GM21526 (cell line): ENCODE results near the gene MEI1.
"Not testable (repeated sequence)": the region's sequence is repeated elsewhere in the genome, so short reads cannot be mapped to it uniquely, and the experiment has no call there.

Experiments
- ATAC-seq: cut with Tn5 transposase; IDR thresholded peaks from one replicate; pipeline ENCODE4 v1.9.1; 2021; ENCODE audit warnings: moderate library complexity; ENCODE audit not compliant: unreplicated experiment, low FRiP score

MEI1 gene

DNA sequence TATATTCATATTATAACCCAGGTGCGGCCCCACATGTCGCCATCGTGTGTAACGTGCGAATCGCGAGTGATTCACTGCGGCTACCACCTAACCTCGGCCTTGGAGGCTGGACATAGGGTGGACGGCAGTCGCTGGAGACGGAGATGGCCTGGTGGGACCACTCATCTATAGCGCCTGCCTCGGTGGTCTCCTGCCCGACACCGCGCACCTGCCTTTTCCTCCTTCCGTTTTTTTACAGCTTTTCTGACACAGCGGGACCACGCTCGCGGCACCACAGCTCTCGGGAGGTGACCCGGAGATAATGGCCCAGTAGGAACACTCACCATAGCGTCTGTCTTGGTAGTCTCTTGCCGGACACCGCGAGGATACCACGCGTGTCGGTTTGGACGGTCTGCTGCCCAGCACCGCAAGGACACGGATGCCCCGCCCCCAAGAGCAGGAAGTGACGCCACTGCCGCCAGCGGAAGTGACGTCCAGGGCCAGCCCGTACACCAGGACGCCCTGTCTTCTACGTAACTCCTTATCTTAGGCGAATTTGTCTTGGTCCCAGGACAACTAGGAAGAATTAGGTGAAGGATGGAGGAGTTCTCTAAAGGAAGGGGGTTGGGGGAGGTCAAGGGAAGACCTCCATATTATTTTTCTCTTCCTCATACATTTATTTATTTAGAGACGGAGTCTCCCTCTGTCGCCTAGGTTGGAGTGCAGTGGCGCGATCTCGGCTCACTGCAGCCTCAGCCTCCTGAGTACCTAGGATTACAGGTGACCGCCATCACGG, 17.1 kb upstream of the MEI1 start:
- no peak for ATAC-seq

DNA sequence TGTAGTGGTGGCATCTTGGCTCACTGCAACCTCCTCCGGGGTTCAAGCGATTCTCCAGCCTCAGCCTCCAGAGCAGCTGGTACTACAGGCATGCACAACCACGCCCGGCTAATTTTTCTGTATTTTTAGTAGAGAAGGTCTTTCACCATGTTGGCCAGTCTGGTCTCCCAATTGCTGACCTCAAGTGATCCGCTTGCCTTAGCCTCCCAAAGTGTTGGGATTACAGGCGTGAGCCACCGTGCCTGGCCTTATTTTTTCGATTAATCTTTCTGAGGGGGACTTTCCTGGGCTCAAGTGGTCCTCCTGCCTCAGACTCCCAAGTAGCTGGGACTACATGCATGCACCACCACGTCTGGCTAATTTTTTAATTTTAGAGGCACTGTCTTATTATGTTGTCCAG, 16.3 kb upstream of the MEI1 start:
- no peak for ATAC-seq

DNA sequence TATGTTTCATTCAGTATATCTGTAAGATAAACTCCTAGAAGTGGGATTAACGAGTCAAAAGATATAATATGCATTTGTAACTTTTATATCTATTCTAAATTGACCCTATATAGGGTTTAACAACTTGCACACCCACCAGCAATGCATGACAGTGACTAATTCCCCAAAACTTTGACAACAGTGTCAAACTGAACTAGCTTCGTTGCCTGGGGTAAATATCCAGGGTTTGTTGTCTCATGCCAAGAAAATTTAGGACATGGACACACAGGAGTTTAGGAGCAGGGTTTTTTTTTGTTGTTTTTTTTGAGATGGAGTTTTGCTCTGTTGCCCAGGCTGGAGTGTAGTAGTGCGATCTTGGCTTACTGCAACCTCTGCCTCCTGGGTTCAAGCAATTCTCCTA, 15.7 kb upstream of the MEI1 start:
- no peak for ATAC-seq

DNA sequence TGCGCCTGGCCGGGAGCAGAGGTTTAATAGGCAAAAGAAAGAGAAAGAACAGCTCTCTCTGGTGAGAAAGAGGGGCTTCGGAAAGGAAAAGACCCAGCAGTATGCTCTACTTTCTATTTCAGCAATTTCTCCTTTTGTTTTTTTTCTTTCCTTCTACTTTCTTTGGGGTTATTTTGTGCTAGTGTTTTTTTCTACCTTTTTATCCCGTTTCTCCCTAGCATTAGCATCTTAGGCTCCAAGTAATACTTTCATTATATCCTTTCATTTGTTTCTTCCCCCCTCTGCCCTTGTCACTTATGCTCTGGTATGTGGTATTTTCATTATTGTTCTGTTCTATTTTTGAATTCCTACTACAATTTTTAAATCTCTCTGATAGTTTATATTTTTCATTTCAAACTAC, 15.1 kb upstream of the MEI1 start:
- ATAC-seq = no peak

DNA sequence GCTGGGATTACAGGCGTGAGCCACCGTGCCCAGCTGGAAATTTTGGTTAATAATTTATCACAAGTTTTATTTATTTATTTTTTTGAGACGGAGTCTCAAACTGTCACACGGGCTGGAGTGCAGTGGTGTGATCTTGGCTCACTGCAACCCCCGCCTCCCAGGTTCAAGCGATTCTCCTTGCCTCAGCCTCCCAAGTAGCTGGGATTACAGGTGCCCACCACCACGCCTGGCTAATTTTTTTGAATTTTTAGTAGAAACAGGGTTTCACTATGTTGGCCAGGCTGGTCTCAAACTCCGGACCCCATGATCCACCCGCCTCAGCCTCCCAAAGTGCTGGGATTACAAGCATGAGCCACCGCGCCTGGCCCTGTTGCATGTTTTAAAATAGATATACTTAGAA, 12.4 kb upstream of the MEI1 start:
- not testable (repeated sequence) for ATAC-seq

DNA sequence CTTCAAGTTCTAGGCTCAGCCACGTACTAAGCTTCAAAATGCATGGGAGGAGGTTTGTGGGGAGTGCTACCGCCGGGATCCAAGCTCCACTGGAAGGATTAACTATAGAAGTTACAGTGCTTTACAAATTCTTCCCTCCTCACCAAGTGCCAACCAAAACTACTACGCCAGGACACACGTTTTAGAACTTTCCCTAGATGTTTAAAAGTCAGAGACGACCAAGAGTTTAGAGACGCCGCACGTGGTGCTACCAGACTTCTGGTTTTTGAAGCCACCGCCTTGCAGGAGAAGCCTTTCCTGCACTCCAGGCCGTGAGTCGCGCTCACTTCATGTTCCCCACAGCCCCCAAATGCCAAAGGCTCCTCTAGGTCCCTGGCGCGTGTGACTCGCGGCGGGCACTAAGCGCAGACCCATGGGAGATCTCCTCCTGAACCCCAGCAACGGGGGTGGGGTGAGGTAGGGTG, 11.4 kb upstream of the MEI1 start:
- ATAC-seq = no peak

DNA sequence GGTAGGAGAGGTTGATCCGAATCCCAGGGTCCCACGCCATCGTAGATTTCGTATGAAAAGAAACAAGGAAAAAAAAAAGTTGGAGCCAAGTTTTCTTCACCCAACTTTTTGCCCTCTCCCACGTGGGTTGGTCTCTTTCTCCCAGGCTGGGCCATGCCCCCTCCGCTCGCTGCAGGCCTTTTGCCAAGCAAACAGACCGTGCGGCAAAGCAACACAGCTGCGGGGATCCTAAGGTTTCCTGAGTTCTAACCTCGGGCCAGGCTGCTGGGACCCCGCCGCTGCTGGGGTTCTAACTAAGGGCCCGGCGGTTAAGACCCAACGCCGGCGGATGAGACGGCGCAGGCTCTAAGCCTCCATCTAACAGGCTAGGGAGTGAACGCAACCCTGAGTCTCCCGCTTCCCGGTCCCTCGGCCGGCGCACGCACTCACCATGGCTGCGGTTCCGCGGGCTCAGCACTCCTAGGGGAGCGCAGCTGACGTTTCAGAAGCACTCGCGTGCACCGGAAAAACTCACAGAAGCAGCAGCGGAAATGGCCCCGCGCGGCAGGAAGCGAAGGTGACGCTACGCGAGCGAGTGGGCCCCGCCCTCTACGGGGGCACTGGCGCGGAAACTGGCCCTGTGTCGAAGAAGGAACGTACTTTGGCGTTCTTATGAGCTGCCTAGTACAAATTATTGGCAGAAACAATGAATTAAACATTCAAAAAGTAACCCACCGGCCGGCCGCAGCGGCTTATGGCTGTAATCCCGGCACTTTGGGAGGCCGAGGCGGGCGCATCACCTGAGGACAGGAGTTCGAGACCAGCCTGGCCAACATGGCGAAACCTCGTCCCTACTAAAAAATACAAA, 10.7 kb upstream of the MEI1 start, which contains the start of gene SNU13:
Gene SNU13, minus strand, starts transcription at position 503 of the 847 bp plus-strand sequence. Its CDS starts 71 bp downstream, at position 432.
- peak; percentile 70 for ATAC-seq

DNA sequence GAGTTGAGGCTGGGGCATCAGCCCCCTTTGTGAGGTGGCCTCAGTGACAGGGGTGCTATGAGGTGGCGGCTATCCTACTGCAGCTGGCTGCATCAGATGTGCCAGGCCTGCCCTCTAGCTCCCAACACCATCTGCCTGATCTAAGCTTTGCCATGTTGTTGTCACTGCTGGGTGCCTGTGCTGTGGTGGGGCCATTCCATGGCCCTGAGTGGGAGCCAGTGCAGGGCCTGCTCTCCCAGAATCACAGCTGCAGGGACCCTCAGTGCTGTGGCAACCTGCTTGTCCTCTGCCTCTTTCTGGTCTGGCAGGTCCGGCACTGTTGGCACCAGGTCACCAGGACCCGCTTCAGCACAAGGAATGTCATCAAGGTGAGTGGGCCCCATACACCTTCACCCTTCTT, 8.8 kb upstream of the MEI1 start:
- no peak for ATAC-seq

DNA sequence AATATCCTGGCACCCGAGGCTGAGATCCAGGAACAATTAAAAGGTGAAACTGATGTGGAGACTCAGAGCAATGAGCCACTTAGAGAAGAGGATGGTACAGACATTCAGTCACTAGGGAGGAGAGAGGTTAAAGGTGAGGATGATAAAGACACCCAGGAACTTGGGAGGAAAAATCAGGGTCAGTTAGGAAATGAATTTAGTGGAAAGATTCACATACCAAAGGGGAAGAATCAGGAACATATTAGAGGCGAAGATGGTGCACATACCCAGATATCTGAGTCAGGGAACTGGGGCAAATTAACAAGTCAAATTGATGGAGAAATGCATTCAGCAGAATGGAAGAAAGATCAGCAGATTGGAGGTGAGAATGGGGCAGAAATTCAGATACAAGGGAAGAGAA, 4.1 kb upstream of the MEI1 start:
- no peak for ATAC-seq

DNA sequence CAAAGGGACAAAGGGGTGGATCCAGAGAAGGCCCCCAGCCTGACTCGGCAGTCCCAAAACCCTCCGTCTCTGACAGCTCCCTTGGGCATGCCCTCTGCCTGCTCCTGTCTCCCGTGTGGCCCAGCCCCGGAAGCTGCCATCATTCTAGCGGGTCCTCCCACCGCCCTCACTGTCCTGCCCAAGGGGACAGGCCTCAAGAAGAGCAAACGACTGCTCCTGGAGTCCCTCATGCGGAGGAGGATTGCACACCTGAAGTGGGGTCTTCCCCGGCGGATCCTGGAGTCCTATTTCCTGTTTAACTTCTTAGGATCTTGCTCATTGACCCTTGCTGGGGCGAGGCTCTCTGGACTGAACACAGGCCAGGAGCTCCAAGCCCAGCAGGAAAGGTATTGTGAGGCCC, 2.6 kb upstream of the MEI1 start:
- no peak for ATAC-seq

DNA sequence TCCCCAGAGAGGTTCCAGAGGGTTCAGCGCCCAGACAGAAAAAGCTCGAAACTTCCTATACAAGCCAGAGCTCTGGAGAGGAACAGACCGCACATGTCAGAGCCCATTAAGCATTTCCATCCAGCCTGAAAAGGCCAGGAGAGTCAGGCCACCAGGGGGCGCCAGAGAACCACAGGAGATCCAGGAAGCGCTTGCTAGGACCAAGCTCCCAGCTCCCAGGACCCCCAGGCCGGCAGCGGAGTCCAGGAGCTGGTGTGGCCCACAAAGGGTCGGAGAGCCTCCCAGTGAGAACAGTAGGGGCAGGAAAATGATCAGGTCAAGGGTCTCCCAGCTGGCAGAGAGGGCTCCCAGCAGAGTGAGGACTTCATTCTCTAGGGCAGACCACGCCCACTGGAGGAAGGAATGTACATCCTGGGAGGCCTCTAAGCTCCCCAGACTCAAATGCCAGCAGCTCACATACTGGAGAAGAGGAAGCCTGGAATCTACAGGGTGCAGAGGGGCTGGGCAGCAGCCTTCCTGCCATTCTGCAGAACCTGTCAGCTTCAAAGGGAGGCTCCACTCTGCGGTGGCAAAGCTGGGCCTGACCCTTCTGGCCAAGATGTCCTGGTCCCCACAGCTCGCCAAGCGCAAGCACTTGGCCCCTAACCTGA, 2.1 kb upstream of the MEI1 start:
- ATAC-seq = no peak

DNA sequence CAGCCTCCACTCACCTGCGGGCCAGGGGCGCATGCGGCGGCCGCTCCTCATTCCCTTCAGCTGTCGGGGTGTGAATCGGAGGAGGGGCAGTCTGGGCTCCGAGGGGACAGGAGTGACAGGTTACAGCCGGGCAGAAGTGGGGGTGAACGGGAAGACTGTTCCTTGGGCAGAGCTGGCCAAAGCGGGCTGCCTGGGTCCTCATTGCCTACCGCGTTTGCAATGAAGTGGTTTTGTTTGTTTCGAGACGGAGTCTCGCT, 733 bp downstream of the MEI1 start:
- no peak for ATAC-seq

DNA sequence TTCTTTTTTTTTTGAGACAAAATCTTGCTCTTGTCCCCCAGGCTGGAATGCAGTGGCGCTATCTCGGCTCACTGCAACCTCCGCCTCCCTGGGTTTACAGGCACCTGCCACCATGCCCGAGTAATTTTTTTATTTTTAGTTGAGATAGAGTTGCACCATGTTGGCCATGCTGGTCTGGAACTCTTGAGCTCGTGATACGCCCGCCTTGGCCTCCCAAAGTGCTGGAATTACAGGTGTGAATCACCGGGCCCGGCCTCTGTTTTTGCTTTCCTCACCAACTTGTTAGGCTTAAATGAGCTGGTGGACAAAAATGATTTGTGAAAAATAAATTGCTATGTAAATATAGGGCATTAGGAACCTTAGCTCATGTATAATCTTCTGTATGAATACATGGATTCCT, 3.5 kb downstream of the MEI1 start:
- no peak for ATAC-seq

DNA sequence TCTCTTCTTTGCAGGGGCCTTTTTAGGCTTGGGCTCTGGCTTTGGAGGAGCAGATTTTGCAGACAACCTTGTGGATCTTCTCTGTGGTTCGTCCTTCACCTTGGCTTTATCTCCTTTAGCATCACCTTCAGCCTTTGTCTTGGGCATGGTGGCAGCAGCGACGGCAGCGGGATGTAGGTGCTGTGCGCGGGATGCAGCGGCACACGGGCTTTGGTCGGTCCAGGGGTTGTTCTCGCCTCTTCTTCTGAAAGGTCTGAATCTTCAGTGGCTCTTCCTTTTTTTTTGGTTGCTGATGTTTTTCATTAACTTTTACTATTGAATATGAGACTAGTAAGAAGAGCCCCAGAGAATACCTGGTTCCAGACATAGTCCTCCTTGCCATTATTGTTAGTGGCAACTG, 10.0 kb downstream of the MEI1 start:
- ATAC-seq = no peak

DNA sequence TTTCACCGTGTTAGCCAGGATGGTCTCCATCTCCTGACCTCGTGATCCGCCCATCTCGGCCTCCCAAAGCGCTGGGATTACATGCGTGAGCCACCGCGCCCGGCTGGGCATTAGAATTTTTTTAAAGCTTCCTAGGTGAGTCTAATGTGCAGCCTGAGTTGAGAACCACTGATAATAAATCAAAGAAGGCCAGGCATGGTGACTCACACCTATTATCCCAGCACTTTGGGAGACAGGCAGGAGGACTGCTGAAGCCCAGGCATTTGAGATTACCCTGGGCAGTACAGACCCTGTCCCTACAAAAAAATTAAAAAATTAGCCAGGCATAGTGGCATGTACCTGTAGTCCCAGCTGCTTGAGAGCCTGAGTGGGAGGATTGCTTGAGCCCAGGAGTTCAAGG, 13.7 kb downstream of the MEI1 start:
- ATAC-seq = no peak

DNA sequence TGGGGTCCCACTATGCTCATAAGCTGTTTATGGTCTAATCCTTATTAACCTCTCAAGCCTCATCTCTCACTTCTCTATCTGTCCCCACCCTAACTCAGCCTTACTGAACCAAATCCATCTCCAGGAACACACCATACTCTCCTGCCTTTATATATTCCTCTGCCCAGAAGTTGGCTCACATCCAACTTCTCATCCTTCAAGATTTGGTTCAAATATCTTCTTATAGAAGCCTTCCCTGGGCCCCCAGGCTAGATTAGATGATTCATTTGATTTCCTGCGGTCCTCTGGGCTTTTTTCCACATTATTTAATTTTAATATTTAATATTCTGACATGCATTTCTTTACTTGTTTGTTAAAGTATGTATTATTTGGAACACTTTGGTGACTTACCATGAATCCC, 23.2 kb downstream of the MEI1 start:
- ATAC-seq = no peak

DNA sequence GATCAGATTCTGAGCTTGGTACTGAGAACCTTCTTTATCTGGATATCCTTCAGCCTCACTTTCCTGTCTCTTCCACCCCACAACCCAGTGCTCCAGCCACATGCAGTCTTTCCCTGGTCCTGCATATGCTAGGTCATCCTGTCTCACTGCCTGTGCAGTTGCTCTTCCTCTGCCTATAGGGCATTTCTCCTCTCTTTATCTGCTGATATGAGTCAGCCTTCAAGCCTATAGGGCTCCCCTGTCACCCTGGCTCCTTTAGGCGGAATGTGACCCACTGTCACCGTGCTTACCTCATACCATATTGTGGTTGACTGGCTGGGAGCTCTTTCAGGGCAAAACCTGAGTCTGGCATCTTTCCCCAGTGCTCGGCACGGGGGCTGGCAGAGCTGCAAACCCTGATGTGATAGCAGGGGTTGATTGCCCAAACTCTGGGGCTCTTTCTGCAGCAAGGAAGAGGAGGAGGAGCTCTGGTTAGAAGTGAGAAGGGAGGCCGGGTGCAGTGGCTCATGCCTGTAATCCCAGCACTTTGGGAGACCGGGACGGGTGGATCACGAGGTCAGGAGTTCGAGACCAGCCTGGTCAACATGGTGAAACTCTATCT, 26.3 kb downstream of the MEI1 start:
- ATAC-seq = no peak

DNA sequence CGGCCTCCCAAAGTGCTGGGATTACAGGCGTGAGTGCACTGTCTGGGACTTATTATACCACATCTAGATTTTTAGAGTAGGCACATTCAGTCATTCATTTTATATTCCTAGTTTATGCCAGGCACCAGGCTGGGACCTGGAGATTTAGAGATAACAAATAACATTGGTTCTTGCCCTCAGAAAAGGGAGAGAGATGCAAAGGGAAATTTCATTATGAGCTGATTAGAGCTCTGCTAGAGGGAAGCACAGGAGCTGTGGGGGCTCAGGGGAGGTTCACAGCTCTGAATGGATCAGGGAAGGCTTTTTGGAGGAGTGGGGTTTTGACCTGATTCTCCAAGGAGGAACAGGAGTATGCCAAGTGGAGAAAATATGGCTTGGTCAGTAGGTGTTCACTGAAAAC, 32.3 kb downstream of the MEI1 start:
- no peak for ATAC-seq

DNA sequence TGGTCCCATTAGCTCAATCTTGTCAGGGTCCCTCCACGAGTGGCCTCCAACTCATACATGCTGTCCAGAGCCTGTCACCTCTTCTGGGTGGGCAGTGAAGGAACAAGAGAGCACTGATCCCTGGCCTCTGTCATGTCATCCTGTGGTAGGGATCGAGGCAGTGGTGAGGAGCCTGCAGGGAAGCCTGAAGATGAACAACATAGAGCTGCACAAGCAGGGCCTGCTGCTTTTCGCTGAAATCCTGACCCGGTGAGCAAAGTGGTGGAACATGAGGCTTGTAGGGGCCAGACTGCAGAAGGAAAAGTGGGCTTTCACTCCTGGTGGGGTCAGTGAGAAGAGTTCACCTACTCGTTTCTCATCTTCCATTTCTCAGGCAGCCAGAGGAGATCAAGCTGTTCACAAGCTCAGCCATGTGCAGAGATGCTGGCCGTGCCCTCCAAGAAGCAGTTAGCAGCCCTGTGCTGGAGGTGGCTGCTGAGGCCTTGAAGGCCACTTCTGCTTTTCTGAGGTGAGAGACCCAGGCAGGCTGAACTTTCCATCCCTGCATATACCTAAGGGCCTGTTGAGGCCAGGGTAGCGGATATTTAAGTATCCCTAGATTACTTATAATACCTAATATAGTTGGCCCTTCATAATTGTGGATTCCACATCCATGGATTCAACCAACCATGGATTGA, 32.9 kb downstream of the MEI1 start:
- ATAC-seq = no peak

DNA sequence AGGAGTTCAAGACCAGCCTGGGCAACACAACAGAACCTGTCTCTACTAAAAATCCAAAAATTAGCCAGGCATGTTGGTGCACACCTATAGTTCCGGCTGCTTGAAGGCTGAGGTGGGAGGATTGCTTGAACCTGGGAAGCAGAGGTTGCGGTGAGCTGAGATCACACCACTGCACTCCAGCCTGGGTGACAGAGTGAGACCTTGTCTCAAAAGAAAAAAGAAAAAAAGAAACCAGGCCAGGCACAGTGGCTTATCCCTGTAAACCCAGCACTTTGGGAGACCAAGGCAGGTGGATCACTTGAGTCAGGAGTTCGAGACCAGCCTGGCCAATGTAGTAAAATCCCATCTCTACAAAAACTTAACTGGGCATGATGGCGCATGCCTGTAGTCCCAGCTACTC, 33.9 kb downstream of the MEI1 start:
- not testable (repeated sequence) for ATAC-seq

DNA sequence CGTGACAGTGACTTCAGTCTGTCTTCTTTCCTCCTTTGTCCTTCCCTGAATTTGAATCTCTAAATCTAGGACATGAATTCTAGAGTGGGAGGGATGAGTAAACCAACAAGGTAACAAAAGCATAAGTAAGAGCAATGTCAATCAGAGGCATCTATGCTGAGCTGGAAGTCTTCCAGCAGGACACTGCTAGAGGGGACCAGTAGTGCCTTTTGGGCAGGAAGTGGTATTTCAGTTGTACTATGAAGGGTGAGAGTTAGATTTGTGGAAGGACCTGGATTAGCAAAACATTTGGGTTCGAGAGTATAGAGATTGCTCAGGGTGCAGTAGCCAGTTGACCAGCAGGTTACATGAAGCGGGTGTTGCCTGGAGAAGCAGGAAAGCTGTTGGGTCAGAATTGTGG, 40.3 kb downstream of the MEI1 start:
- no peak for ATAC-seq
